Hypothalamus (tissue), 51 donors: ENCODE results near the gene OPN1LW.
"Not testable (repeated sequence)": the region's sequence is repeated elsewhere in the genome, so short reads cannot be mapped to it uniquely, and the experiment has no call there.

Source experiments
- DNase-seq, 51 donors: peaks; one replicate each; lab custom pipeline; 2025; lab: John Stamatoyannopoulos, UW

The OPN1LW gene

GRCh38 chrX:154144010-154144409 is at the start of gene OPN1LW:
TSS of gene OPN1LW (plus strand) at chrX:154144243. CDS start at chrX:154144284, 41 bp downstream.
- DNase-seq = not testable (repeated sequence)

GRCh38 chrX:154094833-154095232 is 49.2 kb upstream of the OPN1LW start:
- DNase-seq = no peak

- peak in 8 of 51 donors; percentile 2 to 59 (median 29) for DNase-seq
These were observed 47.7 kb upstream of the OPN1LW start for GRCh38 chrX:154096140-154097002.

- DNase-seq = peak in 48 of 51 donors; percentile 2 to 80 (median 50)
These were observed 46.9 kb upstream of the OPN1LW start for GRCh38 chrX:154097003-154097588.

- peak; percentile 23 to 93 (median 83) for DNase-seq
These were observed 46.2 kb upstream of the OPN1LW start, which contains the start of gene MECP2 for GRCh38 chrX:154097589-154098541. TSS of gene MECP2 (minus strand) at chrX:154097717.

- DNase-seq = no peak
These were observed 45.5 kb upstream of the OPN1LW start for GRCh38 chrX:154098551-154098950.

GRCh38 chrX:154113729-154114128 is 30.3 kb upstream of the OPN1LW start:
- no peak for DNase-seq

- DNase-seq = no peak
These were observed 29.4 kb upstream of the OPN1LW start for GRCh38 chrX:154114652-154115051.

GRCh38 chrX:154115071-154115470 is 29.0 kb upstream of the OPN1LW start:
- no peak for DNase-seq

GRCh38 chrX:154115750-154116149 is 28.3 kb upstream of the OPN1LW start:
- no peak for DNase-seq

- DNase-seq = no peak
These were observed 27.4 kb upstream of the OPN1LW start for GRCh38 chrX:154116426-154117211.

GRCh38 chrX:154117566-154117965 is 26.5 kb upstream of the OPN1LW start:
- DNase-seq = no peak

- no peak for DNase-seq
These were observed 23.5 kb upstream of the OPN1LW start for GRCh38 chrX:154120567-154120966.

GRCh38 chrX:154121207-154121606 is 22.8 kb upstream of the OPN1LW start:
- DNase-seq = no peak

- DNase-seq = no peak
These were observed 22.1 kb upstream of the OPN1LW start for GRCh38 chrX:154121961-154122360.

GRCh38 chrX:154123241-154124219 is 20.5 kb upstream of the OPN1LW start:
- DNase-seq = no peak

GRCh38 chrX:154125391-154126040 is 18.5 kb upstream of the OPN1LW start:
- DNase-seq = peak in 11 of 51 donors; percentile 3 to 32 (median 8)

GRCh38 chrX:154126101-154126500 is 17.9 kb upstream of the OPN1LW start:
- DNase-seq = no peak
